ENCODE measurements around the gene SCN3A. TPM values are rescaled to one million over a fixed set of nuclear protein-coding genes. Genes with fewer than 3 reads are reported as not detected.

The SCN3A gene
- total and polyA plus RNA-seq, 9 of the 15 experiments (the other 6 are each of a cell fraction or from before 2014, with no cell fraction given), result not detected

- no peak overlapping the region for H3K27ac ChIP-seq (ENCODE audit: extremely low read depth, low read depth, low read length)
- H3K36me3 ChIP-seq (ENCODE audit: control insufficient read depth, insufficient read depth, low read length), result no peaks in the 10 kb centered on the region
- BruUV-seq (replicated peaks), result no TSS peak
- TF ChIP-seq KLF10 (CRISPR knock-in tag; IDR thresholded peaks at IDR 0.05), result no peak
- intact Hi-C loops (cut with micrococcal nuclease) (loop anchor here (5.0 kb wide), 1 partner anchor 635 kb away; no protein-coding TSS in a partner anchor), in situ Hi-C loops (cut with MboI) (no loop called here)
- H3K9ac ChIP-seq (ENCODE audit: insufficient read depth in 1 of 2, low read depth in 2 of 2, low read length in 2 of 2), result no peak overlapping the region
- CTCF ChIA-PET (ENCODE audit: low intra/inter-chr PET ratio), result no interaction called here
- FAIRE-seq (no peak), DNase-seq (ENCODE audit: extremely low read depth in 1 of 4, low spot score in 3 of 4) (no peak), ATAC-seq (no peak)
- no peak overlapping the region for H3K4me3 ChIP-seq
- no peaks in the 10 kb centered on the region for H3K9me3 ChIP-seq (replicated peaks; ENCODE audit: control insufficient read depth, insufficient read depth, low read depth, low read length)
- POLR2A ChIA-PET, result no interaction called here
- H3K9me1 ChIP-seq (ENCODE audit: control insufficient read depth, insufficient read depth, low read length), result no peaks in the 10 kb centered on the region
- no peak overlapping the region for H2AFZ ChIP-seq (ENCODE audit: low read depth, low read length)
- H3K4me1 ChIP-seq (replicated peaks in 1 of 2; ENCODE audit: control insufficient read depth in 2 of 2, insufficient read depth in 2 of 2, low read length in 2 of 2), result no peaks in the 10 kb centered on the region
- WGBS (ENCODE audit: insufficient coverage, low coverage, missing lambda C conversion rate), result 0% methylated on average over 2 of the region's 2 CpGs
- no peaks in the 10 kb centered on the region for H3K27me3 ChIP-seq (ENCODE audit: control insufficient read depth in 2 of 2, insufficient read depth in 2 of 2, low read length in 2 of 2)
- H4K20me1 ChIP-seq (replicated peaks; ENCODE audit: control insufficient read depth, insufficient read depth, low read length), result no peaks in the 10 kb centered on the region
- no peaks in the 10 kb centered on the region for H3K79me2 ChIP-seq (ENCODE audit: control insufficient read depth, insufficient read depth, low read length)
- H3K4me2 ChIP-seq (ENCODE audit: insufficient read depth, low read length), result no peak overlapping the region
These were observed 33.2 kb upstream of the SCN3A start for GRCh38 chr2:165237056-165237455.

- Histone ChIP-seq H3K79me2 (ENCODE audit: control insufficient read depth, insufficient read depth, low read length) (no peaks in the 10 kb centered on the region), H3K27ac (ENCODE audit: extremely low read depth, low read depth, low read length) (no peak overlapping the region), H3K4me1 (replicated peaks in 1 of 2; ENCODE audit: control insufficient read depth in 2 of 2, insufficient read depth in 2 of 2, low read length in 2 of 2) (no peaks in the 10 kb centered on the region), H3K27me3 (ENCODE audit: control insufficient read depth in 2 of 2, insufficient read depth in 2 of 2, low read length in 2 of 2) (no peaks in the 10 kb centered on the region), H2AFZ (ENCODE audit: low read depth, low read length) (no peak overlapping the region), H3K9me3 (replicated peaks; ENCODE audit: control insufficient read depth, insufficient read depth, low read depth, low read length) (no peaks in the 10 kb centered on the region), H3K9ac (ENCODE audit: insufficient read depth in 1 of 2, low read depth in 2 of 2, low read length in 2 of 2) (no peak overlapping the region), H3K4me2 (ENCODE audit: insufficient read depth, low read length) (no peak overlapping the region), H4K20me1 (replicated peaks; ENCODE audit: control insufficient read depth, insufficient read depth, low read length) (no peaks in the 10 kb centered on the region), H3K9me1 (ENCODE audit: control insufficient read depth, insufficient read depth, low read length) (no peaks in the 10 kb centered on the region), H3K4me3 (no peak overlapping the region), H3K36me3 (ENCODE audit: control insufficient read depth, insufficient read depth, low read length) (no peaks in the 10 kb centered on the region)
- FAIRE-seq (no peak), ATAC-seq (no peak), DNase-seq (ENCODE audit: extremely low read depth in 1 of 4, low spot score in 3 of 4) (no peak)
- intact Hi-C loops (cut with micrococcal nuclease) (no loop called here), in situ Hi-C loops (cut with MboI) (no loop called here)
- no TSS peak for BruUV-seq (replicated peaks)
- 7% methylated on average over 1 of the region's 1 CpG for WGBS (ENCODE audit: insufficient coverage, low coverage, missing lambda C conversion rate)
- POLR2A ChIA-PET, result interaction anchor here (0.6 kb wide), 1 partner anchor 91 kb away, joined by 3 read pairs; no protein-coding TSS in a partner anchor
- CTCF ChIA-PET (ENCODE audit: low intra/inter-chr PET ratio), result no interaction called here
- TF ChIP-seq TFAP4 (CRISPR knock-in tag; IDR thresholded peaks at IDR 0.05; ENCODE audit: borderline replicate concordance) (no peak), ZC3H8 (IDR thresholded peaks at IDR 0.05) (no peak), MITF (IDR thresholded peaks at IDR 0.05) (no peak), CCAR2 (IDR thresholded peaks at IDR 0.05; ENCODE audit: low read depth, low read length) (no peak), FOSL1 (tag; conservative IDR thresholded peaks at IDR 0.05) (no peak)
These were observed 23.7 kb upstream of the SCN3A start for GRCh38 chr2:165227571-165227970.
